ENCODE measurements around the gene TSR3.

Gene TSR3

DNA sequence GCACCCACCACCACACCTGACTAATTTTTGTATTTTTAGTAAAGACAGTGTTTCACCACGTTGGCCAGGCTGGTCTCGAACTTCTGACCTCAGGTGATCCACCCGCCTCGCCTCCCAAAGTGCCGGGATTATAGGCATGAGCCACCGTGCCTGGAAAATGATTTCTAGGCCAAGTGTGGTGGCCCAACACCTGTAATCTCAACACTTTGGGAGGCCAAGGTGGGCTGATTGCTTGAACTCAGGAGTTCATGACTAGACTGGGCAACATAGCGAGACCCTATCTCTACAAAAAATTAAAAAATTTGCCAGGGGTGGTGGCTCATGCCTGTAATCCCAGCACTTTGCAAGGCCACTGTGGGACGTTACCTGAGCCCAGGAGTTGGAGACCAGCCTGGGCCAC is 29.3 kb downstream of the TSR3 start:
- no peak for DNase-seq

DNA sequence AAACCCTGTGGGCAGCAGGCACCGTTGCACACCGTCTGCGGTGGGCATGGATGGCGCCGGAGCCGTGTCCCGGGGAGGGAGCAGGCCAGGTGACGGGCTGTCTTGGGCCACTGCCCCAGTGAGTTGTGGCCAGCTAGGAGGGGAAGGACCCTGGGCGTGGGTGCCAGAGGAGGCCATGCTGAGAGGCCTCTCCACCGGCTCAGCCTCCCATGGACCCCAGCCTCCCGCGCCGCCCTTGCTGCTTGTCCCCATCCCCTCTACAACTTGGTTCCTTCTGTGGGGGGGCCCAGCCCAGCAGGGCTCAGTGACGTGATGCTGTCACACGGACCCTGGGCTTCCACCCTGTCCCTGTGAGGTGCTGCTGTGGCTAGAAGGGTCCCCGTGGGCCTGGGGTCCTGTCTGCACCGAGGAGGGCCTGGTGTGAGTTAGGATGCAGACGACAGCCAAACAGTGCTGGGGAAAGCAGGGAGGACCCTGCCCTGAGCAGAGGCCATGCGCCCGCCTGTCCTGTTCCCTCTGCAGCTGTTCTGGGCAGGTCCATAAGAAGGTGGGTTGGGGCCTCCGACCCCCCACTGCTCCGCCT is 30.9 kb downstream of the TSR3 start:
- no peak for DNase-seq

DNA sequence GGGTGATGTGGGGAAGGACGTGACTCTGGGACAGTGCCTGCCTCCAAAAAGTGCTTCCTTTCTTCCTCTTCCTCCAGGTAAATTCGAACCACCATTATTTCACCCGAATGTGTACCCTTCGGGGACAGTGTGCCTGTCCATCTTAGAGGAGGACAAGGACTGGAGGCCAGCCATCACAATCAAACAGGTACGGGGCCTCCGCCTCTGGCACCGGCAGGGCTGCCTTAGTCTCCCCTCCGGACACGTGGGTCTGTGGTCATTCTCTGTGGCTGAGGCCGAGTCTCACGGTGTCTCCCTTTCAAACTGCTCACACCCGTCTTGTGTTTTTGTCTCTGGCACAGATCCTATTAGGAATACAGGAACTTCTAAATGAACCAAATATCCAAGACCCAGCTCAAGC is 31.6 kb downstream of the TSR3 start:
- no peak for DNase-seq

DNA sequence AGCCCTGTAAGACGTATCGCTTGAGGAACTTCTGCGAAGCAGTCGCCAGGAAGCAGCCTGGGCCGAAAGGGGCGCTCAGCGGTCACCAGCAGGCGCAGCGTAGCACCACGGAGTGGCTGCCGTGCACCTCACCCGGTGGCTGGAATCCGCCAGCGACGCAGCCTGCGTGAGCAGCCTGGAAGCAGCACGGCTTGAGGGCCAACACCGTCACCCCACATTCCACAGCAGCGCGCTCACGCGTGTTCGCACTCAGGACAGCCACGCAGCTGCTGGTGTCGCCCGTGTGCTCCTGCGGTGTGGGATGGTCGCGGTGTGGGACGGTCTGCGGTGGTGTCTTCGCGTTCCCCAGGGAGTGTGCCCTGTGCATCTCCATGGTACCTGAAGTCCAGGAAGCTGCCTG is 32.6 kb downstream of the TSR3 start:
- DNase-seq, result no peak

DNA sequence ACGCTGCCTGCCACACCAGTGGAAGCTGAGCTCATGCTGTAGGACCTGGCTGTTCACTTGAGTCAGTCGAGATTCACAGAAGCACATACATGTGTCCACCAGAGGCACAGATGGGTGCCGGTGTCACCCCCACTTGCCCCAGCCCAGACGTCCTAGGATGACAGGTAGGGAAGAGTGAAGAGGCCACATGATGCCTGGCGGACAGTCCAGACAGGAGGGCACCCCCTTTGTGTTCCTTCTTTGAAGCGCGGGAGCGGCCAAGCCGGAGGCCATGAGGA is 33.5 kb downstream of the TSR3 start:
- no peak for DNase-seq

DNA sequence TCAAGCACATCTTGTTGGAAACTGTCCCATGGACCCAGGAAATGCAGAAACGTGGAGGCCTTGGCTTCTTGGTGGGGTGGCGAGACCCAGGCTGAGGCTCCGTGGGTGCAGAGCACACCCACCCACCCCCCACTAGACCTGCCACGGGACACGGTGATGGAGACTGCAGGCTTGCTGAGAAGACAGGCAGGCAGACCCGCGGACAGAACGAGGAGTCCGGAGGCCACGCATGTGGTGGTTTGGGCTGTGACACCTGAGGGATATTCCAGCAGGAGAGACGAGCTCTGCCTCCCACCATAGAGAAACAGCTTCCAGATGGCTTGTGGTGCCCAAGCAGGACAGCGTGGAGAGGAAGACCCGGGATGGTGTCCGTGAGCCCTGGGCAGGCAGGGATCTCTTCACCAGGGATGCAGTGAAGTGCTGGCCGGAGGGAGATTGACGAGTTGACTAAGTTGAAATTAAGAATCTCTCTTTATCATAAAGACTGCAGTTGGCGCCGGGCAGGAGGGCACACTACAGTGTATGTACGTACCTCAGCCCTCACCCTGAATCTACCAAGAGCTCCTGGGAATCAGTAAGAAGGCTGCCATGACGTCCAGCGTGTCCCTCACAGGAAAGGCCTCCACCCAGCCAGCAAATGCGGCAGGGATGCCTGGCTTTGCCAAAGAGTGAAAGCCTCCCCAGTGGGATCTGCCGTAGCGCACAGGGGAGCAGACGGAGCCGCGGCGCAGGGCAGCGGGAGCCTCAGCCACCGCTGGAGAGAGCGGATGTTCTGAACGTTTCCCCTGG is 34.0 kb downstream of the TSR3 start:
- no peak for DNase-seq

DNA sequence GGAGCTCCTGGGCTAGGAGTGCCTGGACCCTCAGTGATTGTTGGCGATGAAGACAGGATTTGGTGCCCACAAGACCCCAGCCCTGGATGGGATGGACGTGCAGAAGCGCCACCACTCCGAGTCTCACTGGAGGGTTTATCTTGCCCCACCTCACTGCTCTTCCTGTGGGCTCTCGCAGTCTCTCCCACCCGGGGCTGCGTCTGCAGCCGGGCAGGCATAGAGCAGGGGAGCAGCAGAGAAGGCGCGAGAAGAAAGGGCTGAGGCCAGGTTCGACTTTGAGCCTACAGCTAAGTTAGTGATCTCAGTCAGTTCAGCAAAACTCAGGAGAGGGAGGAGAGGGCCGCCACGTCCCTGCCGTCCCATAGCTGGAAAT is 35.7 kb downstream of the TSR3 start:
- DNase-seq, result no peak

DNA sequence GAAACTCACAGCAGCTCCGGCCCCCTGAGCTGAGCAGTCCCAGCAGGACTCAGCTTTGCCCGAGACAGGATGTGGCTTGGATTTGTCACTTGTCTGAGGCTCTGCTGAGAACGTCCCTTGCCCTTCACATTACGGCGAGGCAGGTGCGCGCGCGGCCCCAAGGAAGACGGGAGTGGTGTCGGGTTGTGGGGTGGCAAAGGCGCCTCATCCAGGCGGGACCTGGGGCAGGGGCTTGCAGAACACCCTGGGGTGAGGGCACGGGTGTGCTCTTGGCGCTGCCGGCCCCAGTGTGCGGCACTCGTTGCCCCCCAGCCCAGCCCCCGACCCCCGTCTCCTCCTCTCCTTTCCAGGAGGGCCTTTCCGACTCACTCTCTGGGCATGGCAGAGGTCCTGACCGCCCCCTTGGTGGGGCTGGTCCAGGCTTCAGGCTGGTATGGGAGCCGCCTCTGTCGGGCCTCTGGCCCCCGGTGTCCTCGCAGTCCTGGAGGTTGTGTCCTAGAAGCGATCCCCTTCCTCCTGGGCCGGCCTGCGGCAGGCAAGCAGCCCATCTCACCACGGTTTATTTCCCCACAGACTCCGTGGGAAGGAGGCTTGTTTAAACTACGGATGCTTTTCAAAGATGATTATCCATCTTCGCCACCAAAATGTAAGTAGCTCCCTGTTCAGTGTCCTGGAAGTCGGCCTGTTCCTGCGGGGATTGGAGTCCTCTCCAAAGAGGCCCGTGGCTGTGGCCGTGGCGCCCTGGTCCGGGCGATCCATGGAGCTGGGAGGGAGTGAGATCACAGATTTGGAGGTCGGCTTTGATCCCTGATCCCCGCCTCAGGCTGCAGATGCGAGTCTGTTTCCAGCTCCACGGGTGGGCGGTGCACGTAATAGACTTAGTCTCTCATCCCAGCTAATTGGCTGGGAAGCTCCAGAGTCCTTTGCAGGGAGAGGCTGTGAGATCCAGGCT is 36.3 kb downstream of the TSR3 start:
- no peak for DNase-seq

DNA sequence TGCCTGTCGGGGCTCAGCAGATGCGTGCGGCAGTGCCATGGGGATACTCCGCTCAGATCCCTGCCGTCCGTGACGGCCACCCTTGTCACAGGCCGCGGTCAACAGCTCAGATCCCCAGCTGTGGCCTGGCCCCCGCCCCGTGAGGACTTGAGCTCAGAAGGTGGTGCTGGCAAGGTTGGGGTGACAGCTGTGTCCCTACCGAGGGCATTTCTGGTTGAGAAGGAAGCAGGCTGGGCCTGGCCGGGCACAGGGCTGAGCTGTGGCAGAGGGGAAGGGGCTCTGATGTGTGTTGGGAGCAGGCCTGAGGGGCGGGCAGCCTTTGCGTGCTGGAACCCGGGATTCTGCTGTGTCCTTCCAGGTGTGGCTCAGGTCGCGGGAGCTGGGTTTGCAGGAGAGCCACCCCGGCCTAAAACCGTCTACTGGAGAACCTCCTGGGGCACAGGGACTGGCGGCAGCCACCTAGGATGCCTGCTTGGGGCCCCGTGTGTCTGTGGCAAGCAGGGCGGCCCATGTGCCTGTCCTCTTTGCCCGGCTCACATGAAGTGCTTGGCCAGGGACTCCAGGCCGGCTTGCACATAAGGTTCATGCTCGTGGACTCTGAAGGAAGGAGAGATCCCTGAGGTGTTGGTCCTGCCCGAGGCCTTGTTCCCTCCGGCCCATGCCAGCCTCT is 37.1 kb downstream of the TSR3 start:
- DNase-seq, result no peak

DNA sequence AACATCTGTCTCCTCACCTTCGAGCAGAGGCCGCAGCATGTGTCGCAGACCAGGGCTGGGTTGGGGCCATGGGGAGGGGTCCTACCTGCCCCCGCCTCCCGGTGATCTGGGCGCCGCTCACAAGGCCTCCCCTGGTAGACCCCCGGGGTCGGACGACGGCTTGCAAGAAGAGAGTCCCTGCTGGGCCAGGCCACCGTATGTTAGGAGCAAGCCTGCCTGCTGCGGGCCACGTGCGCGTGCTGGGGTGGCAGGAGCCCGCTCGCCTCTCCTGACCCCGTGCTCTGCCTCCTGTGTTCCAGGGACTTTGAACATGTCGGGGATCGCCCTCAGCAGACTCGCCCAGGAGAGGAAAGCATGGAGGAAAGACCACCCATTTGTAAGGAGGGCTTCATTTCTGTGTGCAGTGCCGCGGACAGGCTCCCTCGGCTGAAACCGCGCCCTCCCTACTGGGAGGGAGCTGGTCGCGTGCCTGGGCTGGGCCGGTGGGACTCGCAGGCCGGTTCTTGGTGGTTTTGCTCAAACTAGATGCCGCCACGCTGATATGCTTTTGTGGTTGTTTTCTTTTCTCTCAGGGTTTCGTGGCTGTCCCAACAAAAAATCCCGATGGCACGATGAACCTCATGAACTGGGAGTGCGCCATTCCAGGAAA is 37.8 kb downstream of the TSR3 start:
- no peak for DNase-seq

DNA sequence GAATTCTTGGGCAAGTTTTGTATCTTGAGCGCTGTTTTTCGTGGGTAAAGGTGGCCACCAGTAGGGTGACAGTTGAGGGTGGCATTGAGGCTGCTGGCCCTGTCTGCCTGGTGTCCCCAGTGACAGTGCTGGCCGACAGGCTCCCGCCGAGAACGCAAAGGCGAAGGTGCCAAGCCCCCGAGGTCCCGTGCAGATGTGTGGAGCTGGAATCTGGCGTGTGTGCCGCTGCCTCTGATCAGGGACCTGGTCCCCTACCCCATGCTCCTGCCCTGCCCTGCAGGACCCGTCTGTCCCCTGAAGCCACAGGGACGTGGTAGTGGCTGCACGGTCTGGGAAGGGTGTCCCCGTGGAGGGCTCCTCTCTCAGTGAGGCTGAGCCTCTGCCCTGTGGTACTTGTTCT is 38.8 kb downstream of the TSR3 start:
- no peak for DNase-seq

DNA sequence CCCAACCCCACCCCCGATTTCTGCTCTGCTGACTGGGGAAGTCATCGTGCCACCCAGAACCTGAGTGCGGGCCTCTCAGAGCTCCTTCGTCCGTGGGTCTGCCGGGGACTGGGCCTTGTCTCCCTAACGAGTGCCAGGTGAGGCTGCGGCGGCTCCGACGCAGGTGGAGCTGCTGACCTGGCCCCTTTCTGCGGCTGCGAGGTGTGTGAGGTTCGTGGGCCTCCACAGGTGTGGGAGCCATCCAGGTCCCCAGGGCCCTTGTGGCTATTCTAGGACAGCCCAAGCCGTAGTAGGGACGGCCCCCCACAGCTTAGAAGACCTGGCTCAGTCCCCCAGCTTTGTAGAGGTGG is 39.2 kb downstream of the TSR3 start:
- no peak for DNase-seq

DNA sequence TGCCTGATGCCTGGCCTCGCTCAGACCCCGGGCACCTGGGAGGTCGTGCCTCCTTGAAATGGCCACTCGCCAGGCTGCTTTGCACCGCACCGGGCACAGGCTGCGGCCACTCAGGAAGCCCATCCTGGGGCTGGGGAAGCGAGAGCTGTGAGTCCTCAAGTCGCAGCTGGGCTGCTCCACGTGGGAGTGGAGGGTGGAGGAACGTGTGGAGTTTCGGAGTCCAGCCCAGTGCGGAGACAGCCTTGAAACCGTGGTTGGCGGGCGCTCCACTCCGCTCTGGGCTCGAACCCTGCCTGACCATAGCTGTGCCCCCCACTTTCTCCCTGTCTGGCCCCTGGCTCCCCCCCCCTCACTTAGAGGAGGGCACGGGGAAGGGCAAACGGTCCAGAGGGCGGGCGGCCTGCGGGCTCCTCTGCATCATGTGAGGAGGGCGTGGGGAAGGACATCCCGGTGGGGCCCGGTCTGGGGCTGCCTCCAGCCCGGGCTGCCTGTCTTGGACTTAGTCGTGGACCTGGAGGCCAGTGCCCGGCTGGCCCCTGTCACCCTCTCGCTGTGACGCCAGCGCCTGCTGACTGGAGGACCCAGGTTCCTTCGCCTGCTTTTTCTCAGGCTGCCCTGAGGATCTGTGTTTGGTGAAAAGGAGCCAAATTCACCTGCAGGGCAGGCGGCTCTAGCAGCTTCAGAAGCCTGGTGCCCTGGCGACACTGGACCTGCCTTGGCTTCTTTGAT is 39.8 kb downstream of the TSR3 start:
- no peak for DNase-seq

DNA sequence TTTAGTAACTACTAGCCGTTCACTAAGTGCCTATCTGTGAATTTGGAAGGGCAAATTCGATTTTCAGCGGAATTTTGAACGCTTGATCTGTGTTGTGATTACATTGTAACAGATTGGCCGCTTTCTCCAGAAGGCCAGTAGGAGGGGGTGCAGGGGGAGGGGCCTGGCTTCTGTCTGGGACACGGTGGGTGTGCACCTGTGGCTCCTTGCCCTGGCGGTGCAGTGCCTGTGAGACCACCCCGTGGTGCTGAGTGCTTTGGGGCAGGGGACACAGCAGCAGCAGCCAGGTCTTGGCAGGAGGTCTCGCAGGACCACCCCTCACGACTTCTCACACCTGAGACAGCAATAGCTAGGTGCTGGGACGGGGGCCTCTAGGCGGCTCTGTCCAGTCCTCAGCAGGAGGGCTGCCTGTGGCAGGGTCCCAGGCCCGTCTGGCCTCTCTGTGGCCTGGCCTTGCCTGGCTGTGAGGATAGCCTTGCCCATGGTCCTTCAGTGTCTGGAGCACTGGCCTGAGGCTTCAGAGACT is 40.4 kb downstream of the TSR3 start:
- no peak for DNase-seq

DNA sequence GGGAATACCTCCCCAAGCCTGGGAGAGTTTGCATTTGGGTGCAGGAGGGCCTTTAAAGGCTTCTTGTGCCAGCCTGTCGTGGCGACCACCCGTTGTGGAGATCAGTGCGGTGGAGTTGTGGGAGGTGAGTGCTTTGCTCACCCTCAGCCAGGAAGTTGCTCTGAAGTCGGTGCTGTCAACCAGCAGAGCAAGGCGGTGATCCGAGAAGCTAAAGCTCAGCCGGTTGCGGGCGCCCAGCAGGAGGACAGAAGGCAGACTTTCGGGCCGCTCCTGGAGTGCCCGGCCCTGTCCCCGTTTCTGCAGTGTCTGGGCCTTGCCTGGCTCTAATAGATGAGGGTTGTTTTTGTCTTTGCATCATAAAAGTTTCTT is 40.9 kb downstream of the TSR3 start:
- no peak for DNase-seq

DNA sequence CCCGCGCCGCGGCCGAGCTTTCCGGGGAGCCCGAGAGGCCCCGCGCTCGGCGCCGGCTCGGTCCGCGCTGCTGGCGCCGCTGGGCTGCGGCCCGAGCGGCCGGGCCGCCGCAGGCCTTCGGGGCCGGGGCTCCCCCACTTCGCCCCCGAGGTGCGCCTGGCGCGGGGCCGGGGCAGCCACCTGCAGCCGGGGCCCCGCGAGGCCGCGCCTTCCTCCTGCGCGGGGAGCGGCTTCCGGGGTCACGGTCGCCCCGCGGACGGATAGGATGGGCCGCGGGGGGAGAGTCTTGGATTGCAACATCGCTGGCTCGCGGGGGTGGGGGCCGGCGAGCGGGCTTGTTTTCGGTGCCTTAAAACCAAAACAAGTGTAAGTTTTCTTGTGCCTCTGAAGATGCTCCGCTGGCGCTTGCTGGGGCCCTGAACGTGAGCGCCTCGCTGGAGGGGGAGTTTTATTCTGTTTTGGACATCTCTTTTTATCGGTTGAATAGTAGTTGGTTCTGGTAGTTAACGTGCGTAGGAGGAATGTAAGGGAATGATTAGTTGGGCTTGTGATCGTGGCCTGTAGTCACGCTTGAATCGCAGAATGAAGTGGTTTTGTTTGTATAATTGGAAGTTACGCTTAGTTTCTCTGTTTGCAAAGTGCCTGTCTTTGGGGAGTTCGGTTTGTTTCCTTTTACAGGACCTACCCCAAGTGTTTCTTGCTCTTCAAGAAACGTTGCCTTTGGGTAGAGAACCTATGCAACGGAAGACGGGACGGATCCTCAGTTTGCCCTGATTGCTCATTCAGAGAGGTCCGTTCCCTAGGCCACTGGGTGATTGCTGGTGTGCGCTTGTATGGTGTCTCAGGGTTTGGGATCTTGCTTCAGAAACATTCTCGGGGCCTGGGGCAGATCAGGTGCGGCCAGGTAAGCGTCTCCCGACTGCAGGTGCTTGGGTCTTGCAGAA is 41.5 kb downstream of the TSR3 start:
- DNase-seq, result peak; percentile 64

DNA sequence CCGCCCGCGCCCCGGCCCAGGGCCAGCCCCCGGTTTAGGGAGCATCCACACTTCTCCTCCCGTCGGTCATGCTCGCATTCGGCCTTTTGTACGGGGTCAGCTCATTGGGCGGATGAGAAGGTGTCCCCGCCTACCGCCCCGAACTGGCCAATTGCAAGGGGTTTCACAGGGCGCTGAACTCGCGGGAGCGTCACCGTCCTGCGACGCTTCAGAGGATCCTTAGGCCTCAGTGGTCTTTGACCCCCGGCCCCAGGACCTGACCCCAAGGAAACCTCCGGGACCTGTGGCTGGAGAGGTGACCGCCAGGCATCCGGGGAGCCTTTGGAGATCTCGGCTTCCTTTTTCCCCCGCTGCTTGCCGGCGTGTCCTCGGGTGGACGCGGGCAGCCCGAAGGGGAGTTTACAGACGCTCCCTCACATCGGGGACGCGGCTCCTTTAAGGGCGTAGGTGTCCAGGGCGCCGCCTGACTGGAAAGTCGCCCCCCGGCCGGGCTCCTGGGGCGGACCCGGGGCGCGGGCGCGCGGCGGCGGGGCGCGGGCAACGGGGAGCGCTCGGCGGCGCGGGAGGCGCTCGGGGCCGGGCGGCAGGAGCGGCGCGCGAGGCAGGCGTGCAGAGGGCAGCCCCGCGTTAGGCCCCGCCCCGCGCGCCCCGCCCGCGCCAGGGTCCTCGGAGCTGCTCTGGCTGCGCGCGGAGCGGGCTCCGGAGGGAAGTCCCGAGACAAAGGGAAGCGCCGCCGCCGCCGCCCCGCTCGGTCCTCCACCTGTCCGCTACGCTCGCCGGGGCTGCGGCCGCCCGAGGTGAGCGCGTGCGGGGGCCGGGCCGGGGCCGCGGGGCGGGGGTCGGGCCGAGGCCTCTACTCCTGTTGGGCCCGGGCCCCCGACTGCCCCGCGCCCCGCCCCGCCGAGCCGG is 42.4 kb downstream of the TSR3 start, which contains the start of gene UBE2I:
Gene UBE2I (plus strand): TSS at position 660 of the 909 bp plus-strand sequence. CDS start 4,395 bp downstream, outside the sequence.
- peak; percentile 97 for DNase-seq

DNA sequence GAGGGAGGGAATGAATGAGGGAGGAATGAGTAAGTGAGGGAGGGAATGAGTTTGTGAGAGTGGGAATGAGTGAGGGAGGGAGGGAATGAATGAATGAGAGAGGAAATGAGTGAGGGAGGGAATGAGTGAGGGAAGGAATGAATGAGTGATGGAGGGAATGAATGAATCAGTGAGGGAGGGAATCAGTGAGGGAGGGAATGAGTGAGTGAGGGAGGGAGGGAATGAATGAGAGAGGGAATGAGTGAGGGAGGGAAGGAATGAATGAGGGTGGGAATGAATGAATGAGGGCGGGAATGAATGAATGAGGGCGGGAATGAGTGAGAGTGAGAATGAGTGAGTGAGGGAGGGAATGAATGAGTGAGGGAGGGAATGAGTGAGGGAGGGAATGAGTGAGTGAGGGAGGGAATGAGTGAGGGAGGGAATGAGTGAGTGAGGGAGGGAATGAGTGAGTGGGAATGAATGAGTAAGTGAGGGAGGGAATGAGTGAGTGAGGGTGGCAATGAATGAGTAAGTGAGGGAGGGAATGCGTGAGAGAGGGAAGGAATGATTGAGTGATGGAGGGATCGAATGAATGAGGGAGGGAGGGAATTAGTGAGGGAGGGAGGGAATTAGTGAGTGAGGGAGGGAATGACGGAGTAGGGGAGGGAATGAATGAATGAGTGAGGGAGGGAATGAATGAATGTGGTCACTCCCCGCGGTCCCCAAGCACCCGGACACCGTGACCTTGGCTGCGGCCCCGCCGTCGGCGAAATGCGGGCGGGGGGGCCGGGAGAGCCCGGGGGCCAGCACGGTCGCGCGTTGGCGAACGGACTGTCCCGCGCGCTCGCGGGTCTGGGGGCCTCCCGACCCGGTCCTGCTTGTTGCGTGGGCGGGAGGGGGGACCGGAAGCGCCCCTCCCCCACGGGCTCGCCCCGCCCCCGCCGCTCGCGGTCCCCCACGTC is 43.4 kb downstream of the TSR3 start:
- no peak for DNase-seq

DNA sequence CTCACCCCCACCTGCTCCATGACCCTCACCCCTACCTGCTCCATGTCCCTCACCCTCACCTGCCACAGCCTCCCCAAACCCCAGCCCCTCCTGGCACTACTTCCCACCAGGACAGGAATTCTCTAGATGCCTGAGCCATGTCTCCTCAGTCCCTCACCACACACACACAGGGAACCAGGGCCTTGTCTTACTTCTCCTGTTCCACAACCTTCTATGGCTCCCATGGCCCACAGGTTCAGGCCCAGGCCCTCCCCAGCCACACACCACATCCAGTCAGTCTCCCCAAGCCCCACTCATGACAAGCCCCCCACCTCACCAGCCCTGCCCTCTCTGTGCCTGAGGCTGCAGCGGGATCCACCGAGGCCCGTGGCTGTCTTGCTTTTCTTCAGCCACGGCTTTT is 45.3 kb downstream of the TSR3 start:
- DNase-seq, result no peak

Data from activated CD4-positive, CD25-positive, alpha-beta regulatory T cell treated with anti-CD3 and anti-CD28 coated beads, Interleukin-2, amount 50 U/mL, for 72 hours (primary cell).